Transverse colon (tissue), 4 donors: ENCODE data around the gene RAB12. TPM values are rescaled to one million over a fixed set of nuclear protein-coding genes. Genes with fewer than 3 reads are reported as not detected.

Source experiments
- DNase-seq: peaks from one replicate; pipeline ENCODE4 v3.0.0-alpha.2; 2019
- H3K27ac ChIP-seq, 4 donors: fragments of 200-600 bp; sonication (generic); 2 replicates each; pipeline ENCODE4 v1.5.1; 2016 to 2018; ENCODE audit warnings: inconsistent platforms in 4 of 4
- H3K27me3 ChIP-seq: fragments of 200-600 bp; sonication (generic); 2 replicates; pipeline ENCODE4 v1.5.1; 2017; ENCODE audit warnings: inconsistent platforms
- H3K36me3 ChIP-seq, 4 donors: fragments of 200-600 bp; sonication (generic); 2 replicates each; pipeline ENCODE4 v1.5.1; 2017 to 2019; ENCODE audit warnings: inconsistent platforms in 4 of 4
- H3K4me1 ChIP-seq, 4 donors: fragments of 200-600 bp; sonication (generic); 2 replicates each; pipeline ENCODE4 v1.5.1; 2017 to 2020; ENCODE audit warnings: inconsistent platforms in 4 of 4
- H3K4me3 ChIP-seq, 4 donors: fragments of 200-600 bp; sonication (generic); 1 replicate in 1 of 4; 2 replicates in 3 of 4; pipeline versions ENCODE4 v1.5.1 to v1.6.1; 2017 to 2019; ENCODE audit warnings: inconsistent platforms in 4 of 4
- H3K9me3 ChIP-seq, 2 donors: fragments of 200-600 bp; sonication (generic); 2 replicates each; pipeline ENCODE4 v1.5.1; 2017 to 2019; ENCODE audit warnings: inconsistent platforms in 2 of 2
- CTCF ChIP-seq, 5 experiments: fragments of 200-600 bp in 3 of 5; fragments of 450-650 bp in 2 of 5; sonication (generic) in 3 of 5; IDR thresholded peaks; 1 replicate in 2 of 5; 2 replicates in 3 of 5; pipeline ENCODE4 v1.5.1; 2016 to 2017; ENCODE audit warnings: antibody characterized with exemption in 5 of 5, inconsistent platforms in 3 of 5, mild to moderate bottlenecking in 2 of 5, moderate library complexity in 1 of 5
- EP300 ChIP-seq: sonication (generic); formaldehyde crosslinking; IDR thresholded peaks from one replicate; pipeline ENCODE4 v1.6.1; 2017; ENCODE audit warnings: antibody characterized with exemption, low read depth
- POLR2A ChIP-seq: fragments of 450-650 bp; IDR thresholded peaks from one replicate; pipeline ENCODE4 v1.6.1; 2016; ENCODE audit warnings: antibody characterized with exemption, mild to moderate bottlenecking, moderate library complexity
- POLR2AphosphoS5 ChIP-seq, 3 donors: sonication (generic); formaldehyde crosslinking; IDR thresholded peaks; one replicate each; pipeline ENCODE4 v1.6.1; 2016; ENCODE audit warnings: antibody characterized with exemption in 3 of 3
- WGBS, 2 donors: methylation state at CpG; one replicate each; pipeline ENCODE4 v1.1.5; 2018; ENCODE audit warnings: low coverage in 1 of 2; 5-methylcytosine and 5-hydroxymethylcytosine counted together
- in situ Hi-C, 4 donors: fragments of 200-750 bp; cut with MboI; loops; one replicate each; pipeline versions ENCODE4 v1.15.0 to v1.15.1; 2017; ENCODE audit warnings: low sequenced_read_pairs in 3 of 4, low pct_ligation_motif_present in 1 of 4, low pct_unique_long_range_greater_than_20kb in 1 of 4
- intact Hi-C: fragments of 100-400 bp; cut with DNase I; formaldehyde crosslinking; loops from one replicate; pipeline ENCODE4 v1.15.1; 2023; ENCODE audit warnings: low total_unique reads
- total RNA-seq, 4 donors: library from RNA; depleted of rRNA; stranded (reverse); fragments of >200 nt; gene quantifications; one replicate each; pipeline ENCODE4 v1.1.0, GENCODE V29; 2016

RAB12 gene
- total RNA-seq, 4 donors from 2014 or later: 6.7 to 40.3 (median 23.7) TPM

GRCh38 chr18:8685141-8685913 is 76.1 kb downstream of the RAB12 start:
- in situ Hi-C loops: loop anchor here in 1 of 4 donors (25.0 kb wide), 1 partner anchor 302 kb away; no protein-coding TSS in a partner anchor
- no peak overlapping the region for H3K27ac ChIP-seq
- H3K4me1 ChIP-seq: no peaks in the 10 kb centered on the region
- no peaks in the 10 kb centered on the region for H3K9me3 ChIP-seq
- no peak for DNase-seq
- H3K27me3 ChIP-seq: no peaks in the 10 kb centered on the region
- no peak overlapping the region for H3K4me3 ChIP-seq
- WGBS, 2 donors: 73% methylated on average over 2 to 10 of the region's 13 CpGs
- intact Hi-C loops: no loop called here
- H3K36me3 ChIP-seq: no peaks in the 10 kb centered on the region
- TF ChIP-seq POLR2AphosphoS5 (IDR thresholded peaks at IDR 0.05) (no peak), POLR2A (no peak), EP300 (no peak), CTCF (IDR thresholded peaks at IDR 0.05) (no peak)

GRCh38 chr18:8685914-8686216 is 76.6 kb downstream of the RAB12 start:
- H3K9me3 ChIP-seq: no peaks in the 10 kb centered on the region
- H3K4me1 ChIP-seq: no peaks in the 10 kb centered on the region
- no peaks in the 10 kb centered on the region for H3K36me3 ChIP-seq
- intact Hi-C loops (no loop called here), in situ Hi-C loops (loop anchor here in 1 of 4 donors (25.0 kb wide), 1 partner anchor 301 kb away; no protein-coding TSS in a partner anchor)
- 88 to 100% methylated on average over 2 to 8 of the region's 8 CpGs for WGBS, 2 donors
- no peak for DNase-seq
- H3K4me3 ChIP-seq: no peak overlapping the region
- no peak overlapping the region for H3K27ac ChIP-seq
- no peaks in the 10 kb centered on the region for H3K27me3 ChIP-seq
- TF ChIP-seq POLR2A (no peak), POLR2AphosphoS5 (IDR thresholded peaks at IDR 0.05) (no peak), CTCF (IDR thresholded peaks at IDR 0.05) (no peak), EP300 (no peak)

GRCh38 chr18:8686611-8687010 is 77.4 kb downstream of the RAB12 start:
- no peaks in the 10 kb centered on the region for H3K4me1 ChIP-seq
- no peaks in the 10 kb centered on the region for H3K27me3 ChIP-seq
- H3K9me3 ChIP-seq: no peaks in the 10 kb centered on the region
- intact Hi-C loops: no loop called here
- TF ChIP-seq CTCF (IDR thresholded peaks at IDR 0.05) (no peak), EP300 (no peak), POLR2A (no peak), POLR2AphosphoS5 (IDR thresholded peaks at IDR 0.05) (no peak)
- H3K4me3 ChIP-seq: no peak overlapping the region
- H3K27ac ChIP-seq: no peak overlapping the region
- H3K36me3 ChIP-seq: no peaks in the 10 kb centered on the region
- 76% methylated on average over 6 of the region's 6 CpGs for WGBS, 2 donors
- no peak for DNase-seq
- in situ Hi-C loops: loop anchor here in 1 of 4 donors (25.0 kb wide), 1 partner anchor 301 kb away; no protein-coding TSS in a partner anchor

GRCh38 chr18:8688216-8688800 is 79.1 kb downstream of the RAB12 start:
- no peaks in the 10 kb centered on the region for H3K36me3 ChIP-seq
- H3K27me3 ChIP-seq: peaks cover 3% of the 10 kb centered on the region
- no peak overlapping the region for H3K4me3 ChIP-seq
- no peak for DNase-seq
- no peak overlapping the region for H3K27ac ChIP-seq
- intact Hi-C loops: no loop called here
- H3K4me1 ChIP-seq: no peaks in the 10 kb centered on the region
- in situ Hi-C loops: loop anchor here in 1 of 4 donors (25.0 kb wide), 1 partner anchor 299 kb away; no protein-coding TSS in a partner anchor
- TF ChIP-seq EP300 (no peak), CTCF (IDR thresholded peaks at IDR 0.05) (no peak), POLR2A (no peak), POLR2AphosphoS5 (IDR thresholded peaks at IDR 0.05) (no peak)
- no peaks in the 10 kb centered on the region for H3K9me3 ChIP-seq
- WGBS, 2 donors: 73 to 78% methylated on average over 6 to 8 of the region's 8 CpGs
